Activated naive CD8-positive, alpha-beta T cell treated with anti-CD3 and anti-CD28 coated beads for 36 hours (primary cell): ENCODE data around the gene RPS19. TPM values are rescaled to one million over a fixed set of nuclear protein-coding genes. Genes with fewer than 3 reads are reported as not detected.

Source experiments
- DNase-seq: peaks from one replicate; pipeline ENCODE4 v3.0.0; 2021
- H3K27ac Mint-ChIP-seq: one replicate; pipeline ENCODE4 v1.8.0; 2022; ENCODE audit warnings: mild to moderate bottlenecking, moderate library complexity, mixed read lengths
- H3K27me3 Mint-ChIP-seq: one replicate; pipeline ENCODE4 v1.8.0; 2022; ENCODE audit warnings: mild to moderate bottlenecking, mixed read lengths
- H3K36me3 Mint-ChIP-seq: one replicate; pipeline ENCODE4 v1.8.0; 2021; ENCODE audit warnings: mild to moderate bottlenecking, mixed read lengths
- H3K4me1 Mint-ChIP-seq: one replicate; pipeline ENCODE4 v1.8.0; 2021; ENCODE audit warnings: mixed read lengths
- H3K4me3 Mint-ChIP-seq: one replicate; pipeline ENCODE4 v1.8.0; 2022; ENCODE audit warnings: mild to moderate bottlenecking, moderate library complexity, mixed read lengths
- H3K9me3 Mint-ChIP-seq: one replicate; pipeline ENCODE4 v1.8.0; 2022; ENCODE audit warnings: mixed read lengths
- total RNA-seq, 2 experiments: library from RNA; stranded (reverse); gene quantifications; one replicate each; pipeline ENCODE4 v1.2.3, GENCODE V29; 2021

The RPS19 gene
- total RNA-seq, 2 experiments from 2014 or later, result 3,012 to 3,178 TPM

GRCh38 chr19:41848666-41849065, 11.4 kb upstream of the RPS19 start:
- H3K36me3 Mint-ChIP-seq, result no peaks in the 10 kb centered on the region
- no peaks in the 10 kb centered on the region for H3K4me1 Mint-ChIP-seq

DNA sequence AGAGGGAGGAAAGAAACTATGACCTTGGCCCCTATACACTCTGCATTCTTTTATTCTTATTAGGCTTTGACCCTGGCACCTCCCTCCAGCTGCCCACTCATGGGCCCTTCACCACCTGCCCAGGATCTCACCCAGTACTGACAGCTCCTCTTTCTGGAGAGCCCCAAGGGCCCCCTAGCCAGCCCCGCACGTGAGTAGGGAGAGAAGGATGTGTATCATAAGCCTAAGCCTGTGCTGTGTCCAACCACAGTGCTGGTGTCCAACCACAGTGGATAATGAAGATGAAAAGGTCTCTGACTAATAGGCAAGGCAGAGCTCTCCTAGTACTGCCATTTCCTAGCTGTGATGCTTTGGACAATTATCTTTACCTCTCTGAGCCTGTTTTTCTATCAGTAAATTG, 11.0 kb upstream of the RPS19 start:
- Mint-ChIP-seq H3K4me1 (no peaks in the 10 kb centered on the region), H3K4me3 (no peak overlapping the region), H3K36me3 (no peaks in the 10 kb centered on the region), H3K27me3 (no peaks in the 10 kb centered on the region), H3K27ac (no peak overlapping the region), H3K9me3 (no peaks in the 10 kb centered on the region)
- DNase-seq, result no peak

More at GRCh38 chr19:41848666-41849065, 11.4 kb upstream of the RPS19 start:
- Mint-ChIP-seq H3K27me3 (no peaks in the 10 kb centered on the region), H3K27ac (no peak overlapping the region), H3K4me3 (no peak overlapping the region), H3K9me3 (no peaks in the 10 kb centered on the region)
- no peak for DNase-seq

GRCh38 chr19:41850381-41850780, 9.7 kb upstream of the RPS19 start:
- Mint-ChIP-seq H3K27ac (no peak overlapping the region), H3K4me3 (no peak overlapping the region), H3K27me3 (no peaks in the 10 kb centered on the region), H3K9me3 (no peaks in the 10 kb centered on the region), H3K36me3 (no peaks in the 10 kb centered on the region), H3K4me1 (no peaks in the 10 kb centered on the region)
- DNase-seq, result no peak

DNA sequence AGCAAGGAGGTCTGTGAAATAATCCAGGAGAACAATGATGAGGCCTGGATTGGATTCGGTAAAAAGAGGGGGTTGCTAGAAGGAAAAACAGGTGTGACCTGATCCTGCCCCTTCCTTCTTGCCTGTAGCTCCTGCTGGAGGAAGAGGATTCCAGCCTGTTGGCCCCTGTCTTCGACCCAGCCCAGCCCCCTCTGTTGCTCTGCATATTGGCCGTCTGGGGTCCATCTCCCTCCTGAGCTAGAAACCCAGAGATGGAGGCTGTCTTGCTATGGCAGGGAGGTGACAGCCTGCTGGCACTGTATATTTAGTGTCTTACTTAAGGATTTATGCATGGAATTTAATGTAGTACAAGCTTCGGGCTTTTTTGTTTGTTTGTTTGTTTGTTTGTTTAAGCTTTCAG, 8.6 kb upstream of the RPS19 start:
- no peak for DNase-seq
- no peaks in the 10 kb centered on the region for H3K9me3 Mint-ChIP-seq
- no peak overlapping the region for H3K27ac Mint-ChIP-seq
- no peaks in the 10 kb centered on the region for H3K36me3 Mint-ChIP-seq
- H3K4me3 Mint-ChIP-seq, result no peak overlapping the region
- no peaks in the 10 kb centered on the region for H3K27me3 Mint-ChIP-seq
- no peaks in the 10 kb centered on the region for H3K4me1 Mint-ChIP-seq

GRCh38 chr19:41853344-41853743, 6.7 kb upstream of the RPS19 start:
- no peaks in the 10 kb centered on the region for H3K9me3 Mint-ChIP-seq
- no peaks in the 10 kb centered on the region for H3K4me1 Mint-ChIP-seq
- no peak overlapping the region for H3K4me3 Mint-ChIP-seq
- no peak for DNase-seq
- H3K27me3 Mint-ChIP-seq, result no peaks in the 10 kb centered on the region
- no peaks in the 10 kb centered on the region for H3K36me3 Mint-ChIP-seq
- H3K27ac Mint-ChIP-seq, result no peak overlapping the region

DNA sequence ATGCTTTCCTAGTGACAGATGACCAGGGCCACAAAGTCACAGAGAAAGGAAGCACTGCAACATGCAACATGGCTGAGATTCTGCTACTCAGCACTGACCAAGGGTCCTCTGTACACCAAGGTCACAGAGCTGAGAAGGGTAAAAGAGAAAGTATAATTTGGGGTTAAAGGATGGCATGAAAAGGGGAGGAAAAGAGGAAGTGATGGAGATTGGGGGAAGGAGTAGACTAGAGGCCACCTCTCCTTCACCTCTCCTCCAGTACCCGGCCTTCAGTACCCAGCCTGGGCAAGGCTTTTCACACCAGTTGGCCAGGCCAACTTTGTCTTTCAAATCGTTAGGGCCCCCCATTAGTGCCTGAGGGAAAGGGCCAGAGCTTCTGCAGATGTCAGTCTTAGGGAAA, 6.3 kb upstream of the RPS19 start:
- Mint-ChIP-seq H3K4me3 (no peak overlapping the region), H3K36me3 (no peaks in the 10 kb centered on the region), H3K9me3 (no peaks in the 10 kb centered on the region), H3K4me1 (no peaks in the 10 kb centered on the region), H3K27ac (no peak overlapping the region), H3K27me3 (no peaks in the 10 kb centered on the region)
- no peak for DNase-seq

DNA sequence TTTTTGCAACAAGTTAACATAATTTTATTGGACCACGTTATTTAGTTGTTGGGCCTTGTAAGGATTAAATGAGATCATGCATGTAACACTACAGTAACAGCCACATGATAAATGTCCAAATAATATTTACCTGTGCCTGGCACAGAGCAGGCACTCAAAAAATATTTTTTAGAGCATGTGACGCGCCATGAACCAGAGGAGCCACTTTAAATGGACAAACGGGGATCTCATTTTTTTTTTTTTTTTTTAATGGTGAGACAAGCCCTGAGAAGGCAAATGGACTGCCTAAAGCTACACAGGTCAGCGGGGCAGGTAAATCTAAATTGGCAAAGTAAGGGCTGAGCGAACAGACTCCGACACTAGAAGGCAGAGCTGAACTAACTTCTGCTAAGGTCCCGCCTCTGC, 840 bp upstream of the RPS19 start:
- H3K27me3 Mint-ChIP-seq, result no peaks in the 10 kb centered on the region
- H3K4me1 Mint-ChIP-seq, result peaks cover 36% of the 10 kb centered on the region
- peak overlapping the region; percentile 98 for H3K27ac Mint-ChIP-seq
- DNase-seq, result no peak
- H3K9me3 Mint-ChIP-seq, result no peaks in the 10 kb centered on the region
- H3K36me3 Mint-ChIP-seq, result peaks cover 37% of the 10 kb centered on the region
- peak overlapping the region; percentile 92 for H3K4me3 Mint-ChIP-seq

DNA sequence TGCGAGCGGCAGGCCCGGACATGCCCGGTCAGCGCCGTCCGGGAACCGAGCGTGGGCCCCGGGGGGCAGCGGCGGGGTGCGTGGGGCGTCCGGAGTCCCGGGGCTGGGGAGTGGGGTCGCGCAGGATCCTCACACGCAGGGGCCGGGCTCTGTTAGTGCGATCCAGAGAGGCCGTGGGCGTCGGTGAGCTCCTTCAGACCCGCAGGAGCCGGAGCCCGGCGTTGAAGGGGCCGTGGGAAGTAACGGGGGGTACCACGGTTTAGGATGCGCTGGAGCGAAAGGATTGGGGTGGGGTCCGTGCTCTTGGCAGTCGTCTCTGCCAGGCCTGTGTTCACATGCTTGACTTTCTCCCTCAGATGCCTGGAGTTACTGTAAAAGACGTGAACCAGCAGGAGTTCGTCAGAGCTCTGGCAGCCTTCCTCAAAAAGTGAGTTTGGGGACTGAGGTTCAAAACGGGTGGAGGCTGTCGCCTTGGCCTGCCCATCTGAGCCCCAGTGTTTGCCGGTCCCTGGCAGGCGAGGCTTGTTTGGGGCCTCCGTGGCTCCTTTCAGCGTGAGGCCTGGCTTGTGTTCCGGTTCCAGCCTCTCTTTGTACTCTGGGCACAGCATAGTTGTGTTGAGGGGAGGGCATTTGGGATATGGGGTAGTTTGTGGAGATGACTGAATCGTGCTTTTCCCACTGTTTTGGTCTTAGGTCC, 512 bp downstream of the RPS19 start:
- peak overlapping the region; percentile 96 for H3K27ac Mint-ChIP-seq
- H3K4me1 Mint-ChIP-seq, result peaks cover 48% of the 10 kb centered on the region
- peak overlapping the region; percentile 92 for H3K4me3 Mint-ChIP-seq
- H3K9me3 Mint-ChIP-seq, result no peaks in the 10 kb centered on the region
- H3K27me3 Mint-ChIP-seq, result no peaks in the 10 kb centered on the region
- H3K36me3 Mint-ChIP-seq, result peaks cover 48% of the 10 kb centered on the region
- no peak for DNase-seq

DNA sequence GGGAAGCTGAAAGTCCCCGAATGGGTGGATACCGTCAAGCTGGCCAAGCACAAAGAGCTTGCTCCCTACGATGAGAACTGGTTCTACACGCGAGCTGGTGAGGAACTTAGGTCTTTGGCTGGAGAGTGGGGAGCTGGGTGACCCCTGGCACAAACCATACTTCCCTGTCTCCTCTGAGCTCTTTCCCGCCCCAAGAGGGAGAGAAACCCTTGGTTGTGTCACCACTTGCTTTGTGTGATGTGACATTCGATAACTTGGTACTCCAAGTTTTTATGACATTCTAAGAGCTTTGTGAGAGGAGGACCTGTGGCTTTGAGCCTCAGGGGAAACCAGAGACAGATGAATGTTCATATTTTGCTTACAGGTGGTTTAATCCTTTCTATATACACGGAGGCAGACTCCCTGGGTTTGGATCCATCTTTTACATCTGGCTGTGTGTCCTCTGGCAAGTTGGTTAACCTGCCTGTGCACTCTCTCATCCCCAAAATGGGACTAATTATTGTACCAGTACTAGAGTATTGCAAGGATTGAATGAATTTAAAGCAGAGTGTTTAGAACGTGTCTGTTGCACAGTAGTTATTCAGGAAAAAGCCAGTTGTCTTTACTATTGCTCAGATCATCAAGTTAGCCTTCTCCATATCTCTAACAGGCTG, 1.2 kb downstream of the RPS19 start:
- H3K27ac Mint-ChIP-seq, result peak overlapping the region; percentile 96
- H3K4me3 Mint-ChIP-seq, result peak overlapping the region; percentile 92
- peaks cover 52% of the 10 kb centered on the region for H3K36me3 Mint-ChIP-seq
- peaks cover 54% of the 10 kb centered on the region for H3K4me1 Mint-ChIP-seq
- DNase-seq, result no peak
- no peaks in the 10 kb centered on the region for H3K9me3 Mint-ChIP-seq
- H3K27me3 Mint-ChIP-seq, result no peaks in the 10 kb centered on the region

GRCh38 chr19:41861846-41862245, 1.8 kb downstream of the RPS19 start:
- peak overlapping the region; percentile 96 for H3K27ac Mint-ChIP-seq
- no peaks in the 10 kb centered on the region for H3K9me3 Mint-ChIP-seq
- no peak for DNase-seq
- no peaks in the 10 kb centered on the region for H3K27me3 Mint-ChIP-seq
- peak overlapping the region; percentile 92 for H3K4me3 Mint-ChIP-seq
- H3K36me3 Mint-ChIP-seq, result peaks cover 55% of the 10 kb centered on the region
- peaks cover 60% of the 10 kb centered on the region for H3K4me1 Mint-ChIP-seq

DNA sequence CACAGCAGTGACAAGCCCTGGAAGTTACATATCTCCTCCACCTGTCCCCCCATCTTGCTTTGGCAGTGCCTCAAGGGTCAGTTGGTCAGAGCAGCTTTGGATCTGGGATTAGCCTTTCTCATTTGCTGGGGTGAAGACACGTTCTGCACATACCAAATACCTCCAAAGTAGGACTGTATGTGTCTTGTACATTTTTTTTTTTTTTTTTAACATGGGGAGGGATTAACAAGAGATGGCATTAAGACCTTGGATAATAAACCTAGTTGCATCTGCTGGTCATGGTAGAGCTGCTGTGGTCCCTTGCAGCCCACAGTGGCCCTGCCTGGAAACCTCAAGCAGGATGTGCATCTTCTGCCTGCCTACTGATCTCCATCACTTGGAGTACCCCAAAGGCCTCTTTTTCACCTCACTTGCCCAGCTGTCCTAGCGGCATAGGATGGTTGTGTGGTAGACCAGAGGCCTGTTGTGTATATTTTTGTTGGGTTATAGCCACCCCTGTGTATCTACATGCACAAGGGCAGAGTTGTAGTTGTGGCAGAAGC, 2.5 kb downstream of the RPS19 start:
- H3K27ac Mint-ChIP-seq, result peak overlapping the region; percentile 96
- H3K36me3 Mint-ChIP-seq, result peaks cover 55% of the 10 kb centered on the region
- no peaks in the 10 kb centered on the region for H3K27me3 Mint-ChIP-seq
- no peak for DNase-seq
- no peaks in the 10 kb centered on the region for H3K9me3 Mint-ChIP-seq
- peaks cover 66% of the 10 kb centered on the region for H3K4me1 Mint-ChIP-seq
- H3K4me3 Mint-ChIP-seq, result peak overlapping the region; percentile 92

- Mint-ChIP-seq H3K4me1 (peaks cover 74% of the 10 kb centered on the region), H3K9me3 (no peaks in the 10 kb centered on the region), H3K36me3 (peaks cover 62% of the 10 kb centered on the region)
These were observed 3.3 kb downstream of the RPS19 start for GRCh38 chr19:41863209-41863931.

DNA sequence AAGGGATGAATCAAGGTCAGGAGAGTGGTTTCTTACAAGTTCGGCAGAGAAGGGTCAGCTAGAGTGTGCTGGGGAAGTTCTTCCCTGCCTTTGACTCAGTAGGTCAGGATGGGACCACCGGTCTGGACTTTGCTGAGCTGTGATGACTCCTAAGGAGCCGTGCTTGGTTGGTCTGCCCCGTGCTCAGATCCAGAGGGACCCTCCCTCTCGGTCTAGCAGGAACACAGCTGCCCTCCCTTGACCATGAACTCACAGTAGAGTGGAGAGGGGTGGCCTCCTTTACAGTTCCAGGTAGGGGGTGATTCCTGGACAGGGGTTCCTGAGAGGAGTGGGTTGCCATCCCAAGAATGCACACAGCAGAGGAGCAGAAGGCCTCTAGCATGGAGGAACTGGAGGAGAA, 4.3 kb downstream of the RPS19 start:
- peak overlapping the region; percentile 84 for H3K27ac Mint-ChIP-seq
- peaks cover 79% of the 10 kb centered on the region for H3K4me1 Mint-ChIP-seq
- H3K36me3 Mint-ChIP-seq, result peaks cover 69% of the 10 kb centered on the region
- no peak for DNase-seq
- H3K27me3 Mint-ChIP-seq, result no peaks in the 10 kb centered on the region
- no peaks in the 10 kb centered on the region for H3K9me3 Mint-ChIP-seq
- peak overlapping the region; percentile 92 for H3K4me3 Mint-ChIP-seq

More at GRCh38 chr19:41863209-41863931, 3.3 kb downstream of the RPS19 start:
- Mint-ChIP-seq H3K27me3 (no peaks in the 10 kb centered on the region), H3K27ac (peak overlapping the region; percentile 96), H3K4me3 (peak overlapping the region; percentile 92)
- DNase-seq, result no peak

GRCh38 chr19:41866284-41866683, 6.2 kb downstream of the RPS19 start:
- Mint-ChIP-seq H3K27ac (peak overlapping the region; percentile 84), H3K4me3 (peak overlapping the region; percentile 59), H3K9me3 (no peaks in the 10 kb centered on the region), H3K36me3 (peaks cover 74% of the 10 kb centered on the region), H3K4me1 (peaks cover 93% of the 10 kb centered on the region), H3K27me3 (no peaks in the 10 kb centered on the region)
- DNase-seq, result no peak
